Gastrocnemius medialis (tissue), 4 donors: ENCODE results near the gene DNAH17.

ENCODE experiments used
- CTCF ChIP-seq, 5 experiments: fragments of 450-650 bp in 3 of 5; fragments of 200-600 bp in 2 of 5; sonication (generic) in 2 of 5; IDR thresholded peaks in 4 of 5; conservative IDR thresholded peaks in 1 of 5; 1 replicate in 4 of 5; 2 replicates in 1 of 5; pipeline ENCODE4 v1.5.1; 2016 to 2019; ENCODE audit warnings: antibody characterized with exemption in 5 of 5, mild to moderate bottlenecking in 3 of 5, moderate library complexity in 3 of 5
- POLR2A ChIP-seq, 2 donors: fragments of 450-650 bp; IDR thresholded peaks; one replicate each; pipeline ENCODE4 v1.6.1; 2017; ENCODE audit warnings: antibody characterized with exemption in 2 of 2, mild to moderate bottlenecking in 2 of 2, moderate library complexity in 2 of 2

GRCh38 chr17:78575899-78576298, 1.3 kb downstream of the DNAH17 start:
- TF ChIP-seq CTCF (IDR thresholded peaks at IDR 0.05 in 4 of 5, conservative IDR thresholded peaks at IDR 0.05 in 1 of 5) = no peak
- no peak for TF ChIP-seq POLR2A (IDR thresholded peaks at IDR 0.05)
